NK-92 (cell line): Measurements from ENCODE around the gene PPP2R3C.
"Not testable (repeated sequence)": the region's sequence is repeated elsewhere in the genome, so short reads cannot be mapped to it uniquely, and the experiment has no call there.

ENCODE experiments used
- DNase-seq: peaks from one replicate; lab custom pipeline; 2025; ENCODE audit not compliant: unreplicated experiment; lab: John Stamatoyannopoulos, UW

Gene PPP2R3C

DNA sequence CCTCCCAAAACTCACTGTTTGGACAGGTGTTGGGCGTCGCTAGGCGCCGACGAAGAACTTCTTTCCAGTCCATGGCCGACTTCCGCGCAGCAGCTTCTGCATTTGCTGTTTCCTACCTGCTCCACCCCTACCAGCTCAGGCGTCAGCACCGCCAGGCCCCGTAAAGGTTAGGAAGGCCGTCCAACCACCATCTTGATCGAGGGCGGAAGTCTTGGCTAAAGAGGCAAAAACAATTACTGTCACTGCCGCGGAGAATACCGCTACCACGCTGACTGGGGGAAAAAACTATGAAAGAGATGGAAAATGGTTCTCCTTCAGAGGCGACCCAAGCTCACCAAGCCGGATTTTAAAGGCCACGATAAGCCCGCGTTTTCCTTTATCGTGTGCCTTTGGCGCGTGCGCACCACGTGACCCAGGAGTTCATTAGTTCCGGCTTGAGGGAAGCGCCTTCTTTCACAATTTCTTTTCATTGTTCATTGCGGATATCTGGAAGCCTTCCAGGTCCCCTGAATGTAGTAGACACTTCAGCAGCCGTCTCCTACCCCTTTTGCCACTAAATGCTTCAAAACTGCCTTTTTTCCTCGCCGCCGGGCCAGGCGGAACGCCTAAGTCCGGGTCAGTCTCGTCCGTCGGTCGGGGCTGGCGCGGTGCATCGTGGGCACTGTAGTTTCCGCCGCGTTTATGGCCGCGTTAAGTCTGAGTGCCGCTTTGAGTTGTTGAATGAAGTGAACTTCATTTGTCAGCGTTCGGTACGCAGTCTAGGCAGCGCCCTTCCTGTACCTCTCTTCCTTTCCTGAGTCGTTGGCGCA lies at the start of gene PPP2R3C, which contains the start of gene PRORP:
Gene PPP2R3C, minus strand, starts transcription at position 104 of the 809 bp plus-strand sequence. Its CDS starts 31 bp downstream, at position 73.
Gene PRORP, plus strand, starts transcription at position 666 of the 809 bp plus-strand sequence. CDS start 694 bp downstream, outside the sequence.
- DNase-seq = peak; percentile 38

DNA sequence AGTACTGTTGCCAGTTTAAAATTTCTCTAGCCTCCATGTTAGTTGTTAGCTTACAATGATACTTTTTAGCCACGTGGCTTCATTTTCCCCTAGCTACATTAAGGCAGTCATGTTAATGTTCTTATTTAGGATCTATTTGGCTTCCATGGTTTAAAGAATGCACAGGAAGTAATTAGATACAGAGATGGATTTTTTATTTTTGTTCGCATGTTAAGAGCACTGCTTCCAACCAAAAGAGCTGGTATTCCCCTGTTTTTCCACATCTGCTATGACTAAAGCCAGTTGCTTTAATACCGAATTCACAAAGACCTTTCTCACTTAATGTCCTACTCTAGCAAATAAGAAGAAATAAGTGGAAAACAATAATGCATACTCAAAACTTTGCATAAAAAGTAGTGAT lies 45.7 kb upstream of the PPP2R3C start:
- DNase-seq = no peak

DNA sequence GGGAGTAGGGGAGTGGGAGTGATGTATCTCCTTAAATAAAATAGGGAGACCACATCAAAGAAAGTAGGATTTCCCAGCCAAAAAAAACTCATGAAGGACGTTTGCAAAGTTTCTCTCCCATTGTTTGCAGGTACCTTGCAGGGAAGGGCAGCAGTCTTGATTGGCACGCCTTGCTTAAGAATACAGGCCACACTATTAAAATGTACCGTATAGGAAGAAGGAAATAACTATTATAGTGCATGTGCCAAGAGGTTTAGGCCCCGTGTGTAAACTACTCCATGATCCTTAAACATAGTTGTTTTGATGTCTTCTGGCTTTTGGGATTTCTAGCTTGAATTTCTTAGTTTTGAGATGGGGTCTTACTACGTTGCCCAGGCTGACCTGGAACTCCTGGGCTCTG lies 43.1 kb upstream of the PPP2R3C start:
- DNase-seq = no peak

DNA sequence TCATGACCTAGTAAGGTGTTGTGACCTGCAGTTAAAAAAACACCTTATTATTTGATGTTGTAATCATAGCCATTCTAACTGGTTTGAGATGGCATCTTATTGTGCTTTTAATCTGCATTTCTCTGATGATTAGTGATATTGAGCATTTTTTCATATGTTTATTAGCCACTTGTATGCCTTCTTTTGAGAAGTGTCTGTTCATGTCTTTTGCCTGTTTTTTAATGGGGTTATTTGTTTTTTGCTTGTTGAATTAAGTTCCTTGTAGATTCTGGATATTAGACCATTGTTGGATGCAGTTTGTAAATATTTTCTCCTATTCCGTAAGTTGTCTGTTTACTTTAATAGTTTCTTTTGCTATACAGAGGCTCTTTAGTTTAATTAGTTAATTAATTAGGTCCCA lies 41.6 kb upstream of the PPP2R3C start:
- no peak for DNase-seq

DNA sequence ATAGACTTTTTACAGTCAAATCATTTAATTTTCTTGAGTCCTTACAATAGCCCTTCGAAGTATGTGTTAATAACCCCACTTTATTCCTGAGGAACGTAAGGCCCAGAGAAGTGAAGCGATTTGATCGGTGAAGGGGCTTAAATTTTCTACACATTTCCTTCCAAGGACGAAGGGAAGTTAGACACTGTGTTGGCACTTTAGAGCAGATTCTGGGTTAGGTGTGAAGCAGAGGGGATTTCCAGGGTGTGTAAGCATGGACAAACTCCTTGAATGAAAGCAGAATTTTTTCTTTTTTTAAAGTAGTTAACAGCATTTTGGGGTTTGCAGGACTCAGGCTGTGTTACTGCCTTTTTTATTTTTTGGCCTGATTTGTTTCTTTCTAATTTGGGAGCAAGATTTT lies 39.4 kb upstream of the PPP2R3C start:
- DNase-seq = no peak

DNA sequence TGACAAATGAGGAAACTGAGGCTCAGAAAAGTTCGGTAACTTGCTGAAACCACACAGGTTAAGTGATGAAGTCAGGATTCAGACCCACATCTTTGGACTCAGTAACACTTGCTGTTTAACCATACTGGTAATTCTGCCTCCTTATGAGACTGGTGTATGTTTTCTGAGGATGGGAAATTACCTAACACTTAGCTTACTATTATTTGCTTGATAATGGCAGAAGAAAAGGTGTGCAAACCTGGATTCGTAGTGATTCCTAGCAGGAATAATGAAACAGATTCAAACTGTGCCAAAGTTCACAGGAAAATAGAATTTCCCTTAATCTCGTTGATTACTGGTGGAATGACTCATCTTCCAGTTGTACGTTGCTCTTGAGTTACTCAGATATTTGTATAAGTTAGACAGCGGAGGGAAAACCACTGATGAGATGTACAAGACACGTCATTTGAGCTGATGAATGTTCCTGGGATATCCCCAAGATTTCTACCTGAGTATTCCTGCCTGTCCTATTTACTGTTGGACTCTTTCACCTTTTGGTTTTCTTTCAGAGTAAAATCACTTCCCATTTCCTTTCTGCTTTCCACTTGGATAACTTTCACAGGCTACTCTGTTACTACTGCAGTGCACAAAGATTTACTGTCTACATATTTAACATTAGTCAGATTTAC lies 38.1 kb upstream of the PPP2R3C start:
- no peak for DNase-seq

DNA sequence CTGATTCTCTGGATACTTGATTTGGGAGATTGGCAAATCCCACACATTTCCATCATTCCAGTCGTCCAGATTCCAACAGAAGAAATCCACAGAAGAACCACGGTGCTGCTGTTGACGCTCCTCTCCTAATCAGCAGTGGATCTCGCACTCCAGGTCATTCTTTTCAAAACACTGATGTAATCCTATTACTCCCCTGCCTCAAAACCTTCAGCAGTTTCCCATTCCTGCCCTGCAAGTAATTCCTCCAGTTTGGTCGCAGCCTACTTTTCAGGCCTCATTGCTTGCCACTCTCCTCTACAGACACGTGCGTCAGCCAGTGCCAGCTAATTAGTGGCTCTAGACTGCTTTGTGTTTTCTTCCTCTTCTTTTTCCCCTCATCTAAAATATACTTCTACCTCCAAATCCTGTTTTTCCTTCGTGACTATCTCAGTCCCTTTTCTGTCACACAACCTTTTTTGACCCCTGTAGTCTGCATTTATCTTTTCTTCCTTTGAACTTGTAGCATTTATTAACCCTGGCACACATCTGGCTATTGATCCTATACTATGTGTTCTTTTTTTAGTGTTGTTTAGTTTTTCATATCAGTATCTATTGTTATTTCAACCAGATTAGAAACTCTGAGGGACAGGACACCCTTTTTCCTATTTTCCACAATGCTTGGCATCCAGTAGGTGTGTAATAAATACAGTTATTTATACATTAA lies 37.3 kb upstream of the PPP2R3C start:
- DNase-seq = no peak

DNA sequence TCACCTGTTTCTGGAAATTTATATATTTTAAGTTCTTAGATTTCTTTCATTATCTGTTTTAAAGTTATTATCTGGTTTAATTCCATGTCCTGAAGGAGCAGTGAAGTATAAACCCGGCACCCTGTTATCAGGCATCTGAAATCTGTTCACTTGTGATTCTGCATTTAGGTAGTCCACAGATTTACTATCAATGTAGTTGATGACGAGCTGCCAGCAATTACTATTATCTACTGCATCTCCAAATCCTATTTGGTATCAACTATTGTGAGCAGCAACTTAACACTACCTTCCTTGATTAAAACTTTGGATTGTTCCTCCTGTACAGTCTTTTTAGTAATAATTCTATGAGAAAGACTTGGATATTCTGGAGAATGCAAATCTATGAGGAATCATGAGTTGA lies 36.7 kb upstream of the PPP2R3C start:
- no peak for DNase-seq

DNA sequence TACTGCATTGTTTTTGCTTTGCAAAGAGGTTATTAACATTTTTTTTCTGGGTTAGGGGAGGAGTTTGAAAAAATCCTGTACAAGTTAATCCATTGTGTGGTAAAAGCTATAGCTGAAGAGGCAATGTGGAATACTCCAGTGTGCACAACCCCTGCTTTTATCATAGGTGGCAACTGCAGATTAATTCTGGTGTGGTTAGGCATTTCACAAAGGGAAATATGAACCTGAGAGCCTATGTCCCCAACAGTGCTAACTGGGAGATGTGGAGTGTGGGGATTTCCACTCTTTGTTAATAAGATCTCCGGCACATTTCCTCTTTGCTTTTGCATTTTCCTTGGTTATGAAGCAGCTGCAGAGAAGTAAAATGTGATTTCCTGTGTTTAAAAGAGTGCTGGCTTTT lies 34.2 kb upstream of the PPP2R3C start:
- DNase-seq = no peak

DNA sequence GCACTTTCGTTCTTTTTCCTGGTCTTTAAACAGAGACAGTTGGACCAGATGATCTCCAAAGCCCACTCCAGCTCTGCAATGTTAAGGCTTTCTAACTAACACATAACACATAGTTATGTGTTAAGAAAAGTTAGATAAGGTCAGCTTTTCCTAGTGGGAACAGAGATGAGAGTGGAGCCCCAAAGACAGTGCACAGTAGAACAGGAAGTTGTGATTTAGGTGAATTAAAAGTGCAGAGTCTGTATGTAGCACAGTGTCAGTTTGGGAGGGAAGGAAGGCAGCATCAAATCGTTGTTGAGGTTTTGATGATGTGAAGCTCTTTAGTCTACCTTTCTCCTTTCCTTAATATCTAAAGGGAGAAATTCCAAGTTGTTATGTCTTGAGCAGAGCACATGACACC lies 32.2 kb upstream of the PPP2R3C start:
- no peak for DNase-seq

DNA sequence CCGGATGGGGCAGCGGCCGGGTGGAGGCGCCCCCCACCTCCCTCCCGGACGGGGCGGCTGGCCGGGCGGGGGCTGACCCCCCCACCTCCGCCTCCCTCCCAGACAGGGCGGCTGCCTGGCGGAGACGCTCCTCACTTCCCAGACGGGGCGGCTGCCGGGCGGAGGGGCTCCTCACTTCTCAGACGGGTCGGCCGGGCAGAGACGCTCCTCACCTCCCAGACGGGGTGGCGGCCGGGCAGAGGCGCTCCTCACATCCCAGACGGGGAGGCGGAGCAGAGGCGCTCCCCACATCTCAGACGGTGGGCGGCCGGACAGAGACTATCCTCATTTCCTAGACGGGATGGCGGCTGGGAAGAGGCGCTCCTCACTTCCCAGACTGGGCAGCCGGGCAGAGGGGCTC lies 30.7 kb upstream of the PPP2R3C start:
- not testable (repeated sequence) for DNase-seq

DNA sequence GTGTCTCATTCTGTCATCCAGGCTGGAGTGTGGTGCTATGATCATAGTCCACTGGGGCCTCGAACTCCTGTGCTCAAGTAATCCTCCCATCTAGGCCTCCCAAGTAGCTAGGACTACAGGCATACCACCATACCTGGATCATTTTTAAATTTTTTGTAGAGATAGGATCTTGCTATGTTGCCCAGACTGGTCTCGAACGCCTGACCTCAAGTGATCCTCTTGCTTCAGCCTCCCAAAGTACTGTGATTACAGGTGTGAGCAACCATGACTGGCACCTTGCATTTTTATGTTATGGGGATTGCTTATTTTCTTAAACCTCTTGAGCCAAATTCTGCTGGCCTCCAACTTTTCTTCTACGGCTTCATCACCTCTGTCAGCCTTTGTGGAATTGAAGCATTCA lies 27.4 kb upstream of the PPP2R3C start:
- no peak for DNase-seq

DNA sequence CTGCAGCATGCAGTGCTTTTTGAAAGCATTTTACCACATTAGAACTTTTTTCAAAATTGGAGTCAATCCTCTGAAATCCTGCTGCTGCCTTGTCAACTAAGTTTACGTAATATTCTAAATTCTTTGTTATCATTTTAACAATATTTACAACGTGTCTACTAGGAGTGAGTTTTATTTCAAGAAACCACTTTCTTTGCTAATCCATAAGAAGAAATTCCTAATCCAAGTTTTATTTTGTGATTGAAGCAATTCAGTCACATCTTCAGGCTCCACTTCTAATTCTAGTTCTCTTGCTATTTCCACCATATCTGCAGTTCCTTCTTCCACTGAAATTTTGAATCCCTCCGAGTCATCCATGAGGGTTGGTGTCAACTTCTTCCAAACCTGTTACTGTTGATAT lies 25.9 kb upstream of the PPP2R3C start:
- no peak for DNase-seq

DNA sequence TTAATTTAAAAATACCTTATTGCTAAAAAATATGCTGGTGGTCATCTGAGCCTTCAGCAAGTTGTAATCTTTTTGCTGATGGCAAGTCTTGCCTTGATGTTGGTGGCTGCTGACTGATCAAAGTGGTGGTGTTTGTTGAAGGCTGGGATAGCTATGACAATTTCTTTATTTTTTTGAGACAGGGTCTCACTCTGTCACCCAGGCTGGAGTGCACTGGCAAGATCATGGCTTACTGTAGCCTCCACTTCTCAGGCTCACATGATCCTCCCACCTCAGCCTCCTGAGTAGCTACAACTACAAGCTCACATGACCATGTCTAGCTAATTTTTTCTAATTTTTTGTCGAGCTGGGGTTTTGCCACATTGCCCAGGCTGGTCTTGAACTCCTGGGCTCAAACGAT lies 25.4 kb upstream of the PPP2R3C start:
- no peak for DNase-seq

DNA sequence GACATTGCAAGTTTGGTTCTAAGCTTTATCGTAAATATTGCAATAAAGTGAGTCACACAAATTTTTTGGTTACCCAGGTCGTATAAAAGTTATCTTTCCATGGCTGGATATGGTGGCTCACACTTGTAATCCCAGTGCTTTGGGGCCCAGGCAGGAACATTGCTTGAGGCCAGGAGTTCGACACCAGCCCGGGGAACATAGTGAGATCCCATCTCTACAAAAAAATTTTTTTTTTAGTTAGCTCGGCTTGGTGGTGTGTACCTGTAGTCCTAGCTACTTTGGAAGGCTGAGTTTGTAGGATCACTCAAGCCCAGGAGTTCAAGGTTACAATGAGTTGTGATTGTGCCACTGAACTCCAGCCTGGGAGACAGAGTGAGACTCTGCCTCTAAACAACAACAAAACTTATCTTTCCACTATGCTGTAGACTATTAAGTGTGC lies 24.9 kb upstream of the PPP2R3C start:
- DNase-seq = no peak

DNA sequence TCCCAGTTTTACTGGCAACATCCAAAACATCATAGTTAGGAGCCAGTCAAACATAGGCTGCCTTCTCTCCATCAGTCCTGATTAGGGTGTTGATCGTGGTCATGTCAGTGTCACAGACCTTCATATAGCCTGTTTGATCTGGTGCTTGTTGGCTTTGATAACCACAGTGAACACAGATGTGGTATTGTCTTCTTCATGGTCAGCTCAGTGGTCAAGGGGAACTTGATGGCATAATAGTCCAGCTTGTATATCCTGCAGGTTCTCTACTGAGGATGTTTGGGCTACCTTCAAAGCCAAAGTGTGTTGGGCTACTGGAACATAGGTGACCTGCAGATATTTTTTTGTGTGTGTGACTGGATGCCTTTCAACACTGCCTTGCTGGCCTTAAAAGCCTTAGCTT lies 22.2 kb upstream of the PPP2R3C start:
- DNase-seq = no peak

DNA sequence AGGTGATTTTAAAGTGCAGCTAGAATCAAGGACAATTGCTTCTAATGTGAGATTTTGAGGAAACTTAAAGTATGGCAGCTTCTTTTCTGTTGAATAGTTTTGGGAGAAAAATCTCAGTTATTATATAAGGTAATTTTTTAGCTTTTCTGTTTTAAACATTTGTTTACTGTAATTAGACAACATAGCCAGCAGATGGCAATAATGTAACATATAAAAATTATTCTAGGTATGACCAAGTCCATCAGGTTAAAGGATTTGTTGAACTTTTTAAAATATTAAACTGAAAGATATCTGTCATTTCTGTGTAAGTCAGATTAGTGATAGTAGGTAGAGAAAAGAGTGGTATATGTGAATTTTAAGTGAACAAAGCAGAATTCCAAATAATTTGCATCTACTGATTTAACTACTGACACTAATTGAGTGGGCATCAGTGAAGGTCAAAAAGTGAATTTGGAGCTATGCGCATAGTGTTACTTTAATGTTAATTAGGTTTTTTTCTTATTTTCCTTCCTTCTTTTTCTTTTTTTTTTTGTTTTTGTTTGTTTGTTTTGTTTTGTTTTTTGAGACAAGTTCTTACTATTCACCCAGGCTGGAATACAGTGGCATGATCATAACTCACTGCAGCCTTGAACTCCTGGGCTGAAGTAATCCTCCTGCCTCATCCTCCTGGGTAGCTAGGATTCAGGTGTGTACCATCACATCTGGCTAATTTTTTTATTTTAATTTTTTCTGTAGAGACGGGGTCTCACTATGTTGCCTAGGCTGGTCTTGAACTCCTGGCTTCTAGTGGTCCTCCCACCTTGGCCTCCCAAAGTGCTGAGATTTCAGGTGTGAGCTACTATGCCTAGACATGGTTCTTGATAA lies 19.2 kb upstream of the PPP2R3C start:
- no peak for DNase-seq

DNA sequence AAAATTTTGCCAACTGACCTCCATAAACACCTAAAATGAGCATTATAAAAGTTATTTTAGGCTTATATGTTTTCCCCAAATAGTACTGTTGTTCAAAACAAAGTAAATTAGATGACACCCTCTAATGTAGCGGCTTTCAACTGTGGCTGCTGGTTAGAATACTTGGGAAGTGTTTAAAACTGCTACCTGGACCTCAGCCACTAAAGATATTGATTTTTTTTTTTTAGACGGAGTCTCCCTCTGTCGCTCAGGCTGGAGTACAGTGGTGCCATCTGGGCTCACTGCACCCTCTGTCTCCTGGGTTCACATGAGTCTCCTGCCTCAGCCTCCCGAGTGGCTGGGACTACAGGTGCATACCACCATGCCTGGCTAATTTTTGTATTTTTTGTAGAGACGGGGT lies 16.8 kb upstream of the PPP2R3C start:
- DNase-seq = no peak

DNA sequence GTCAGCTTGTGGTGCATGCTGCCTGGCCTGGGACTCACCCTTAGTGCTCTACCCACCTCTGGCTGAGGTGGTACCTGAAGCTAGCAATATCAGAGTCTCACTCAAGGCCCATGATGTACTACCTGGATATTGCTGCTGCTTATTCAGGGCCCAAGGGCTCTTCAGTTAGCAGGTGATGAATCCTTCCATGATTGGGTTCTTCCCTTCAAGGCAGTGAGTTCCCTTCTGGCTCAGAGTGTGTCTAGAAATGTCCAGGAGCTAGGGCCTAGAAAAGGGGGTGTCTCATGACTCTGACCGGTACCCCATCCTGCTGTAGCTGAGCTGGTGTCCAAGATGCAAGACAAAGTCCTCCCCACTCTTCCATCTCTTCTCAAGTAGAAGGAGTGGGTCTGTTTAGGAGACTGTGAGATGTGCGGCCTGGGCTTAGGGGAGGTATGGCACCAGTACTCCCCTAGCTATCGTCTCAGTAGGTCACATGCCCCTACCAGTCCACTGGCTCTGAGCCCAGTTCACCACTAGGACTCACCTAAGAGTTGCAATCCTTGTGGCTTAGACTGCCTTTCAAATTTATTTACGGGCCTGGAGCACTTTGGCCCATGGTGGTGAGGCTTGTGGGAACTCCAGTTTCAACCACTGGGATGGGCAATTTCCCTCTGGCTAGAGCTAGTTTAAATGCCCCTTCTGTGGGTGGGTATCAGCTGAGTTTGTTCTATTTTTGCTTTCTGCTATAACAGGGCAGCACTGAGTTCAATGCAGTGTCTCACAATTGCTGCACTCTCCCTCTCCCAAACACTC lies 12.7 kb upstream of the PPP2R3C start:
- no peak for DNase-seq
